Breast epithelium (tissue), 3 donors: ENCODE data around the gene TRMT61A.

Experiments used
- CTCF ChIP-seq, 3 donors: fragments of 450-650 bp; IDR thresholded peaks; one replicate each; pipeline ENCODE4 v1.5.1; 2016 to 2017; ENCODE audit warnings: antibody characterized with exemption in 3 of 3, mild to moderate bottlenecking in 3 of 3, moderate library complexity in 3 of 3
- POLR2A ChIP-seq: fragments of 450-650 bp; IDR thresholded peaks from one replicate; pipeline ENCODE4 v1.6.1; 2016; ENCODE audit warnings: antibody characterized with exemption, mild to moderate bottlenecking, moderate library complexity

- TF ChIP-seq CTCF (IDR thresholded peaks at IDR 0.05), result no peak
- TF ChIP-seq POLR2A, result no peak
Observed at GRCh38 chr14:103558071-103558882, 29.3 kb downstream of the TRMT61A start.
